ENCODE data around the gene NTF3.

NTF3 gene

GRCh38 chr12:5499566-5500330 lies 67.8 kb downstream of the NTF3 start:
- no peak for DNase-seq (ENCODE audit: low read depth)
- H3K4me3 ChIP-seq (ENCODE audit: low read depth, low read length), result no peak overlapping the region
- no peak for TF ChIP-seq CTCF (IDR thresholded peaks at IDR 0.05; ENCODE audit: low read depth, low read length)
- TF ChIP-seq POLR2A (IDR thresholded peaks at IDR 0.05; ENCODE audit: extremely low read depth, insufficient read length), result no peak
- no peak for TF ChIP-seq MAX (IDR thresholded peaks at IDR 0.05; ENCODE audit: low read depth, low read length)
- TF ChIP-seq MYC (IDR thresholded peaks at IDR 0.05; ENCODE audit: low read depth, low read length), result no peak

GRCh38 chr12:5500331-5500659 lies 68.4 kb downstream of the NTF3 start:
- H3K4me3 ChIP-seq (ENCODE audit: low read depth, low read length), result no peak overlapping the region
- no peak for DNase-seq (ENCODE audit: low read depth)
- TF ChIP-seq CTCF (IDR thresholded peaks at IDR 0.05; ENCODE audit: low read depth, low read length), result no peak
- no peak for TF ChIP-seq POLR2A (IDR thresholded peaks at IDR 0.05; ENCODE audit: extremely low read depth, insufficient read length)
- no peak for TF ChIP-seq MYC (IDR thresholded peaks at IDR 0.05; ENCODE audit: low read depth, low read length)
- no peak for TF ChIP-seq MAX (IDR thresholded peaks at IDR 0.05; ENCODE audit: low read depth, low read length)

GRCh38 chr12:5503774-5504173 lies 71.9 kb downstream of the NTF3 start:
- no peak overlapping the region for H3K4me3 ChIP-seq (ENCODE audit: low read depth, low read length)
- no peak for DNase-seq (ENCODE audit: low read depth)
- no peak for TF ChIP-seq MAX (IDR thresholded peaks at IDR 0.05; ENCODE audit: low read depth, low read length)
- TF ChIP-seq CTCF (IDR thresholded peaks at IDR 0.05; ENCODE audit: low read depth, low read length), result no peak
- TF ChIP-seq MYC (IDR thresholded peaks at IDR 0.05; ENCODE audit: low read depth, low read length), result no peak
- TF ChIP-seq POLR2A (IDR thresholded peaks at IDR 0.05; ENCODE audit: extremely low read depth, insufficient read length), result no peak

GRCh38 chr12:5505116-5505515 lies 73.2 kb downstream of the NTF3 start:
- TF ChIP-seq MAX (IDR thresholded peaks at IDR 0.05; ENCODE audit: low read depth, low read length) (no peak), POLR2A (IDR thresholded peaks at IDR 0.05; ENCODE audit: extremely low read depth, insufficient read length) (no peak), CTCF (IDR thresholded peaks at IDR 0.05; ENCODE audit: low read depth, low read length) (no peak), MYC (IDR thresholded peaks at IDR 0.05; ENCODE audit: low read depth, low read length) (no peak)
- no peak for DNase-seq (ENCODE audit: low read depth)
- no peak overlapping the region for H3K4me3 ChIP-seq (ENCODE audit: low read depth, low read length)

- no peak for DNase-seq (ENCODE audit: low read depth)
- no peak for TF ChIP-seq POLR2A (IDR thresholded peaks at IDR 0.05; ENCODE audit: extremely low read depth, insufficient read length)
- TF ChIP-seq MYC (IDR thresholded peaks at IDR 0.05; ENCODE audit: low read depth, low read length), result no peak
- TF ChIP-seq CTCF (IDR thresholded peaks at IDR 0.05; ENCODE audit: low read depth, low read length), result no peak
- TF ChIP-seq MAX (IDR thresholded peaks at IDR 0.05; ENCODE audit: low read depth, low read length), result no peak
- no peak overlapping the region for H3K4me3 ChIP-seq (ENCODE audit: low read depth, low read length)
These were observed 73.8 kb downstream of the NTF3 start for GRCh38 chr12:5505751-5506150.

All from NB4 (cell line).